PC-9 (cell line): ENCODE data around the gene ACSL4.

Experiments
- CTCF ChIP-seq: fragments of 200-600 bp; sonication (generic); conservative IDR thresholded peaks from 2 replicates; pipeline ENCODE4 v1.6.1; 2017; ENCODE audit warnings: mixed run types, antibody characterized with exemption, mild to moderate bottlenecking, moderate library complexity
- EZH2 ChIP-seq: fragments of 200-600 bp; sonication (generic); IDR thresholded peaks from 2 replicates; pipeline ENCODE4 v1.8.0; 2017; ENCODE audit warnings: antibody characterized with exemption, low read depth

GRCh38 chrX:109624641-109625616, 108.1 kb downstream of the ACSL4 start, which contains the start of gene KCNE5:
- TF ChIP-seq CTCF = no peak
- no peak for TF ChIP-seq EZH2
